Neural cell (in vitro differentiated cells): ENCODE measurements around the gene EGFL7.

Experiments used
- EP300 ChIP-seq: fragments of 450-650 bp; conservative IDR thresholded peaks from 2 replicates; pipeline ENCODE4 v1.6.1; 2014; ENCODE audit warnings: antibody characterized with exemption, mild to moderate bottlenecking, moderate library complexity; ENCODE audit not compliant: poor library complexity, severe bottlenecking
- EZH2 ChIP-seq: fragments of 200-600, 300-800 bp; shearing (Covaris generic), sonication (generic); IDR thresholded peaks from 2 replicates; pipeline ENCODE4 v1.6.1; 2014; ENCODE audit warnings: antibody characterized with exemption, low read length, borderline replicate concordance, mild to moderate bottlenecking; ENCODE audit not compliant: insufficient read depth, poor library complexity, severe bottlenecking
- POLR2AphosphoS5 ChIP-seq: IDR thresholded peaks from 2 replicates; pipeline ENCODE4 v1.6.1; 2012
- RAD21 ChIP-seq: fragments of 450-650 bp; conservative IDR thresholded peaks from 2 replicates; pipeline ENCODE4 v1.6.1; 2014; ENCODE audit warnings: antibody characterized with exemption, mild to moderate bottlenecking, moderate library complexity
- TF ChIP-seq, protein P1 (sequence below): fragments of 450-650 bp; IDR thresholded peaks from 2 replicates; pipeline ENCODE4 v1.5.1; 2014; ENCODE audit warnings: antibody characterized with exemption, mild to moderate bottlenecking, moderate library complexity; ENCODE audit not compliant: poor library complexity, severe bottlenecking
- TF ChIP-seq, protein P2 (sequence below): IDR thresholded peaks from 2 replicates; pipeline ENCODE4 v1.6.1; 2012; ENCODE audit warnings: borderline replicate concordance

DNA sequence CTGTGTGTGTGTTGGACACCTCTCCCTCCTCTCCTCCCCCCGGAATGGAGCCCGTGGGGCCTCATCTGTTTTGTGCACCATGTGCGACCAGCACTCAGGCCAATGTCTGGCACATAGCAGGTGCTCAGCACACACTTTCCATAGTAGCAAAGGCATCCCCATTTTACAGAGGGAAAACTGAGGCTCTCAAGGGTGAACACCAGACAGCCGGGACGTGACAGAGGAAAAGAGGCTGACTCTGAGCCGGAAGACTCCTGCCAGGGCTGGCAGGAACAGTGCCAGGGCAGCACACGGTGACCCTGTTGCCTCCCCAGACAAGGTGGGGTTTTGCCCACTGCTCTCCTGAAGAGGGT, 26.4 kb downstream of the EGFL7 start:
- no peak for TF ChIP-seq RAD21
- TF ChIP-seq, protein P1, sequence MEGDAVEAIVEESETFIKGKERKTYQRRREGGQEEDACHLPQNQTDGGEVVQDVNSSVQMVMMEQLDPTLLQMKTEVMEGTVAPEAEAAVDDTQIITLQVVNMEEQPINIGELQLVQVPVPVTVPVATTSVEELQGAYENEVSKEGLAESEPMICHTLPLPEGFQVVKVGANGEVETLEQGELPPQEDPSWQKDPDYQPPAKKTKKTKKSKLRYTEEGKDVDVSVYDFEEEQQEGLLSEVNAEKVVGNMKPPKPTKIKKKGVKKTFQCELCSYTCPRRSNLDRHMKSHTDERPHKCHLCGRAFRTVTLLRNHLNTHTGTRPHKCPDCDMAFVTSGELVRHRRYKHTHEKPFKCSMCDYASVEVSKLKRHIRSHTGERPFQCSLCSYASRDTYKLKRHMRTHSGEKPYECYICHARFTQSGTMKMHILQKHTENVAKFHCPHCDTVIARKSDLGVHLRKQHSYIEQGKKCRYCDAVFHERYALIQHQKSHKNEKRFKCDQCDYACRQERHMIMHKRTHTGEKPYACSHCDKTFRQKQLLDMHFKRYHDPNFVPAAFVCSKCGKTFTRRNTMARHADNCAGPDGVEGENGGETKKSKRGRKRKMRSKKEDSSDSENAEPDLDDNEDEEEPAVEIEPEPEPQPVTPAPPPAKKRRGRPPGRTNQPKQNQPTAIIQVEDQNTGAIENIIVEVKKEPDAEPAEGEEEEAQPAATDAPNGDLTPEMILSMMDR: no peak
- TF ChIP-seq EZH2: no peak
- TF ChIP-seq POLR2AphosphoS5: no peak
- TF ChIP-seq EP300: no peak
- TF ChIP-seq, protein P2, sequence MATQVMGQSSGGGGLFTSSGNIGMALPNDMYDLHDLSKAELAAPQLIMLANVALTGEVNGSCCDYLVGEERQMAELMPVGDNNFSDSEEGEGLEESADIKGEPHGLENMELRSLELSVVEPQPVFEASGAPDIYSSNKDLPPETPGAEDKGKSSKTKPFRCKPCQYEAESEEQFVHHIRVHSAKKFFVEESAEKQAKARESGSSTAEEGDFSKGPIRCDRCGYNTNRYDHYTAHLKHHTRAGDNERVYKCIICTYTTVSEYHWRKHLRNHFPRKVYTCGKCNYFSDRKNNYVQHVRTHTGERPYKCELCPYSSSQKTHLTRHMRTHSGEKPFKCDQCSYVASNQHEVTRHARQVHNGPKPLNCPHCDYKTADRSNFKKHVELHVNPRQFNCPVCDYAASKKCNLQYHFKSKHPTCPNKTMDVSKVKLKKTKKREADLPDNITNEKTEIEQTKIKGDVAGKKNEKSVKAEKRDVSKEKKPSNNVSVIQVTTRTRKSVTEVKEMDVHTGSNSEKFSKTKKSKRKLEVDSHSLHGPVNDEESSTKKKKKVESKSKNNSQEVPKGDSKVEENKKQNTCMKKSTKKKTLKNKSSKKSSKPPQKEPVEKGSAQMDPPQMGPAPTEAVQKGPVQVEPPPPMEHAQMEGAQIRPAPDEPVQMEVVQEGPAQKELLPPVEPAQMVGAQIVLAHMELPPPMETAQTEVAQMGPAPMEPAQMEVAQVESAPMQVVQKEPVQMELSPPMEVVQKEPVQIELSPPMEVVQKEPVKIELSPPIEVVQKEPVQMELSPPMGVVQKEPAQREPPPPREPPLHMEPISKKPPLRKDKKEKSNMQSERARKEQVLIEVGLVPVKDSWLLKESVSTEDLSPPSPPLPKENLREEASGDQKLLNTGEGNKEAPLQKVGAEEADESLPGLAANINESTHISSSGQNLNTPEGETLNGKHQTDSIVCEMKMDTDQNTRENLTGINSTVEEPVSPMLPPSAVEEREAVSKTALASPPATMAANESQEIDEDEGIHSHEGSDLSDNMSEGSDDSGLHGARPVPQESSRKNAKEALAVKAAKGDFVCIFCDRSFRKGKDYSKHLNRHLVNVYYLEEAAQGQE: no peak
